NCI-H128 (cell line): ENCODE results near the gene HDAC4.

Source experiments
- DNase-seq: peaks from one replicate; lab custom pipeline; 2025; ENCODE audit not compliant: unreplicated experiment; lab: John Stamatoyannopoulos, UW

The HDAC4 gene

DNA sequence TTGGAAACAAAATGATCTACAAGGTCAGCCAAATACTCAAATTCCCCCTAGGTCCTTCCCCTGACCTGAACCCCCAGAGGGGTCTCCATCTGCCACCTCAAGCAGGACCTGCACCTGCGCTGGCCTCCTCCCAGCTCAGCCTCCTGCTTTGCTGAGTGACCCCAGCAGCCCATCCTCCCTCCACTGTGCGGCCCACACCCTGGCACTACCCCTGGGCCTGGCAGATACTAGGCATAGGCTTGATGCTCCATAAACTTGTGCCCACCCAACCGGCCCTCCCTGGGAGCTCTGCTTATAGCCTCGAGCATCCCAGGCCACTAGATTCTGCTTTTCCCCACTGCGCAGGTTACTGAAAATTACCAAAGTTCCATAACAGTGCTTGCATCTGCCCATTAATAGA lies 156.2 kb downstream of the HDAC4 start:
- no peak for DNase-seq

DNA sequence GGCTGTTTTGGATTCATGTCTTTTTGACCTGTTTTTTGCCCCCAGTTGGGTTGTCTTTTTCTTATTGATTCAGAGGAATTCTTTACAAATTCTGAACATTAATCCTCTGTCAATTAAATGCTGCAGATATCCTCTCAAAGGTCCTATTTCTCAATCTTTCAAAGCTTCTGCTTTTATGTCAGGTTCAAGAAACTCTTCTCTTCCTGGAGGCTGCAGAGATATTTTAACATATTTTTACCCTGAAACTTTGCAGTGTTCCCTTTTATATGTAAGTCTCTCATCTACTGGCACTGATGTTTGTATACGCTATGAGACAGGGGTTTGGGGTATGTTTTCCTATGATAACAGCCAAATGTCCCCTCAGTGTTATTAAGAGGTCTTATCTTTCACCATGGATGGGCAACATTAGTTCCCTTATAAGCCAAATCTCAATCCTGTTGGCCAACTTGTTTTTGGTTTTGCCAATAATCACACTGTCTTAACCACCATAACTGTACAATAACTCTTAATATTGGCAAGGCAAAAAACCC lies 159.3 kb downstream of the HDAC4 start:
- no peak for DNase-seq

DNA sequence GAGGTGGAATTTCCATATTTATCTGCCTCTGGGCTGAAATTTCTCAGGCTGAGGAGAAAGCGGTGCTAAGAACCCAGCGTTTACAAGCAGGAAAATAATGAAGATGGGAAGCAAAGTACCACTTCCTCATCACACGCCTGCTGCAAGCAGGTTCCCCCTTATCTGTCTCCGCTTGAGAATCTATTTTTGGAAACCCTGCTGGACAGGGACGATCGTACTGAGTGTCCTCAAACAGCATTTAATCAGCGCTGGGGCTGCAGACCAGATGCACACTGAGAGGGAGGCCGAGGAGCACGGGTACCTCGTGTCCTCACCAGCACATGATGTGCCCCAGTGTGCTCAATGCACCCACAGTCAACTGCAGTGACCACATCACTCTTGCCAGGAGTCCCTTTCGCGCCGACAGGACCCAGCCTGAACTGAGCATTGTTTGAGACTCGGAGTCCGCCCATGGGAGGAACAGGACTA lies 160.4 kb downstream of the HDAC4 start:
- no peak for DNase-seq

DNA sequence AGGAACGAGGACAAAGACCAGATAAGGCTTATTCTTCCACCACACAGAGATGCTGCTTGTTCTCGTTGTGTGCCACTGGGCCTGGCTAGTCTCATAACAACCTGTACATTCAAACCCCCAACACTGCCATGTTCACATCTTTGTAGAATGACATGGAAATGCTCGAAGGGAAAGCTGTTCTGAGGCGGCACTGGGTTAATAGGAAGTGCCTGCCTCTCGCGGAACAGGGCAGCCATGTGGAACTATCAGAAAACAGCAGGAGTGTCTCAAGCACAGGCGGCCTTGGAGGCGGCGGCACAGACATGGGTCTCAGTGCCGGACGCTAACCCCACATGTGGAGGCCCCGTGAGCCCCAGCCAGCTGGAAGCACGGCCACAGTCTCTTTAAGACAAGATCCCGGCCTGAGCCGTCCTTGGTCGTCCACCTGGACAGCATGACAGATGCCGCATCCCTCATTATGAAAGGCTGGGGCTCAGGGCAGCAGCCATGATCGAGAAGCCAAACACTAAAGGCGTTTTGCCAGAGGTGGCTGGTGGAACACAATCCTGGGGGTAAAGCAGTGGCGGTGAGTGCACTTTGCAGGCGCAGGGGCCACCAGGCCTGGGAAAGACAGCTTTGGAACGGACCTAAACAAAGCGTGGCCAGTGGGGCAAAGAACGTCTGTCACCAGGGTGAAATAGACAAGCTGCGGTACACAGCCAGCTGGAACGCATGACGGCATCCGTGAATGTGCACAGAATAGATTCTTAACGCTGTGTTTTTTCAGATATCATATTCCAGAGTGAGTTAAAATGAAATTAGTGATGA lies 161.0 kb downstream of the HDAC4 start:
- no peak for DNase-seq

DNA sequence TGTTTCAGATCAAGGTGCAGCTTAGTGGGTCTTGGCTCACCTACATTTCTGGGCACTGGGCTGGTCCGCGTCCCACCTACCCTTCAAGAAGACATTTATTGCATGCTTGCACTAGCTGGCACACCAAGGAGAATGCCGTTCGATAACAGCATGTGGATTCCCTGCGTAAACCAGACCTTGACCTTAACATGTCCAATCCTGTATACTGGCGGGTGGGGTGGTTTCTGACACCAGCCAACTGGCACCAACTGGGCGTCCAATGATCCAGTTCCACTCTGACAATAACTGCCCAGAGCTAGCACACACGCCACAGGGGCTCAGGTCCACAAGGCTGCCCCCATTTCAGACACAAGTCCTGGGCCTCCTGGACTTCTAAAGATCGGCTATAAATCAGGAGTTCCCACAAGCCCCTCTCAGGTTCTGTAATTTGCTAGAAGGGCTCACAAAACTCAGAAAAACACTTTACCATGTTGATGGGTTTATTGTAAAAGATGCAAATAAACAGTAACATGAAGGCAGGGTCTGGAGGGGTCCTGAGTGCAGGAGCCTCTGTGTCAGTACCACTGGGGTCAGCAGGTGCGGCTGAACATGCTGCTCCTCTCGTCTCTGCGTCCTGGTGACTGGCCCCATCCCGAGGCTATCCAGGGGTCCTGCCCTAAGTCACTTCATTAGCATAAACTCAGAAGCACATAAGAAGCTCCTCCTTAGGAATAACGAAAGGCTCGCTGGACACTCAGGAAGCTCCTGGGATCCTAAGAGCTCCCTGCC lies 161.8 kb downstream of the HDAC4 start:
- DNase-seq: no peak

DNA sequence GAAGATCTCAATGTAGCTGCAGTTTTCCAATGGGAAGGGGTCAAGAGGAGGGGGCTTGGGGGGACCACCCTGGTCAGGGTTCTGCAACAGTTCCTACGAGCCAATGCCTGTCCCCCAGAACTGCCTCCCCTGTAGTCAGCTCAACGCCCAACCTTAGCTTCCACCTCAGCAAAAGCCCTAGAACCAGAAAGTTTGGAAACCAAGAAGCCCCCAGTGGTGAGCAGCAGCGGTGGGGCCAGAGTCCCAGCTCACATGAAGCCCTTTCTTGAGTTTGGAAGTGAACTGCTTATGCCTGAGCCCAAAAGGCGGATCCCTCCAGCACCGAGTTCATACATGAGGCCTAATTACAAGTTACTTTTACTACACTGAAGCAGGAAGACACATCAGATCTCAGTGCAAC lies 162.4 kb downstream of the HDAC4 start:
- DNase-seq: no peak

DNA sequence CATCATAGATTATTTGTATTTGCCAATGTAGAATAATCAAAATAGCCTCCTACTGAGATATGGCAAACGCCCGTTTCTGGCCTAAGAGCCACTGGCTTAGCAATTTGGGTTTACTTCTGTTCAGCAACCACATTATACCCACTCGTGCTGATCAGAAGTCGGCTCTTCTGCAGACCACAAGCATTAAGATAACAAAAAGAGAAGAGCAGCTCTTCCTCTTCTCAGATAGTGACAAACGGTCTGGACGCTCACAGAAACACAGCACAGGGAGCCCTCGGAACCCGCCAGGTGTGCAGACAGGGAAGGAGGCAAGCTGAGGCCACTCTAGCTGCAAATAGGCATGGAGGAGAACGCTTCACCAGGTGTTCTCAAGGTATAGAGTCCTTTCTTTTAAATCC lies 164.0 kb downstream of the HDAC4 start:
- DNase-seq: no peak

DNA sequence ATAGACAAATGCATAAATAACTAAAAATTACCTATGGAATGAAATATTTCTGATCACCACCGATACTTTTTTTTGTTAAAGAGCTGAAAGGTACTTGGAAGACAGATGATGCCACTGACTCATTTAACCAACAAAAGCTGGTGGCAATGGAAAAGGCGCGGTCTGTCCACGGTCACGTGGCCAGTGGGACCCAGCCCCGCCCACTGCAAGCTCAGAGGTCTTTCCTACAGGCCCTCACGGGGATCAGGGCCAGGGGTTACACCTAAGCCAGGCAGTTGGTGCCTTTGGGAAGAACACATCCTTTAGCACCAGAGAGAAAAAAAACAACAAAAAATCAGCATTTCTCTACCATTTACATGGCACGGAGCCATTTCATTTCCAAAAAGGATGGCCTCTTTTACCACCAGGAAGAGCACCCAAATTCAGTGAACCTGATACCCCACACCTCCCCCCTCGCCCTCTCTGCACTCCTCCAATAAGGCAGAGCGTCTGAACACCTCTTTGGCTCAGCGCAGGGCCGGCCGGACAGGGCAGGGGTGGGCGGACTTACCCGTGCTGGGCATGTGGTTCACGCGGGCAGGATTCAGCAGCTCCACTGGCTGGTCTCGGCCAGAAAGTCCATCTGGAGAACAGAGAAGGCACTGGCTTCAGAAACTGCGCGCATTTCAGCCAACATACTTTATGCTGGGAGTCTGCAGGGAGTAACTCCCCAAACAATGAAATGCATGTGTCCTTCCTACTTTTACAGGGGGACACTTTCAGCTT lies 164.6 kb downstream of the HDAC4 start:
- DNase-seq: no peak

DNA sequence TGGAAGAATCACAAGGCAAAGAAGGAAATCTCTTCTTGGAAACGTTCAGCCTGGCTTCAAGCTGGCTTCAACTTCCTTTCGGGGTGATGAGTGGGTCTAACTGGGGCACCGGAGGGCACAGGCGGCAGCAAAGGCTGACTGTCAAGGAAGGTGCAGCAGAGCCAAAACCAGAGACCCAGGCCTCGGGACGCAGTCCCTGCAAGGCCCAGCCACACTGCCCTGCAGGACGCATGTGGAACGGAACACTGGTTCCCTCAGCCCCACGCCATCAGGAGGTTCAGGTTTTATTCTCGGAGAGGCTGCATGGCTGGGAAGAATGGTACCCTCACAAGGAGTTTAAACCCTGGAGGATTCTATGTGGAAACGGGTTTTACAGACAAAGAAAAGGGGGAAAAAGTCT lies 165.5 kb downstream of the HDAC4 start:
- DNase-seq: no peak

DNA sequence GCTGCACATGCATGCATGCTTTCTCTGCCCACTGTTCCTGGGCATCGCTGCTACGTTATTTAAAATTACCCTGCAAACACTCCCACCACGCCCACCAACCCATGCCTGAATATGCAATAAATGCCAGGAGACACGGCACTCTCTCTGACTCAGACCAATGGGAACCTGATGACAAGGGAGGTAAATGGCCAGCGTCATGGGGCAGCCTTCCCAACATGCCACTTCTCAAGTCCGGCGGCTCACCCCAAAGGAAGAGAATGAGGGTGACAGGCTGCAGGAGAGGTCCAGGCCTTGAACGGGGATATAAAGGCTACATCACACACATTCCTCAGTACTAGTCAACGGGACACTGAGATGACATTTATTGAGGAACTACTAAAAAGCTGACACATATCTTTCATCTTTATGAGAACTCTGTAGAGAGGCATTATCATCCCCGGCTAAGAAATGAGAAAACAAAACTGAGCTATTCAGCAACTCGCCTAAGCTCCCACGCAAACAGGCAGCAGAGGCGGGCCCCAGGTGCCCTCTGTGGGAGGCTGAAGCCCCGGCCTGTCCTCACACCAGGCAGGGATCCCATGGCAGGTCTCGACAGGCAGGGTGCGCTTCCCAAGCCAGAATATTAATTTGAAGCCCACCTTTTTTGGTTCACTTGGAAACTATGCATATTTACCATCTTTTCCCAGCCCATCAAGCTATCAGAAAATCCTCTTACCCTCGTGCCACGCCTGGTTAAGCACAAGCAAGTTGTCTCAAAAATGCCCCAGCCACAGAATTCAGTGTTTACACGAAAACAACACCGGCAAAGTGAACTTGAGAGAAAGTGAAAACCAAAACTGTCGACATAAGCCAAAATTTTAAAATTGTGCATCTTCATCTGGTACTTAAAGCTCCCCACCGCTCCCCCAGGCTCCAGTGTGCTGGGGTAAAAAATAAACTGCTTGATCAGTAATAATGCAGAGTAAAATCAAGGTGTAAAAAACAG lies 166.3 kb downstream of the HDAC4 start:
- no peak for DNase-seq

DNA sequence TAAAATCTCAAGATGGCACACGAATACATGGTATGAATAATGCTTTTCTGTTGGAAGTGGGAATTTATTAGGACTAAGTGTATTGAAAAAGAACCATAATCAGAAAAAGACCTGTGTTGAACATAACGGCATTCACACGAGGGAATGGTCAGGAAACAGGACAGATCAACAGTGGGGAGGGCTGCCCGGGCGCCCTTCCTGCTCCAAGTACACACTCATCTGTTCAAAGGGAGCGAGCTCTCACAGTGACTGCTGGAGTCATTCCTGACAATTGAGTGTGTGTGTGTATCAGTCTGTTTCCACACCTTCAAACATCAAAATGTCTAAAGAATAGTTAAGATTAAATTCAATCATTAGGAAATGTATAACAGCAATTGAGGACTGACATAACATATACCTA lies 167.2 kb downstream of the HDAC4 start:
- DNase-seq: no peak

DNA sequence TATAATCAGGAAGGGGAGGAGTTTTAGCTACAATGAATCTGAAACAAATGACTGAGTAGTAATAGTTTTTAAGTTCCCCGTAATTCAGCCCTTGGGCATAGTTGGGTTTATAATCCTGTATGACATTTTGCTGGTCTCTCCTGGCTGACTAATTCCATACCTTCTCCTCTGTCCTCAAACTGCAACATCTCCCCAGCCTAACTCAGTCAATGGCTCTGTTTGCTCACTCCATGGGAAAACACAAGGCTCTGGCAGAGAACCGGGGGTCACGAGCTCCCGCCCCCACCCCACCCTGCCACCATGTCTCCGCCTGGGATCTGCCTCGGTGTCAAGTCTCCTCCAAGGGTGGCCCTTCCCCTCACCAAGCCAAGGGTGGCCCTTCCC lies 168.6 kb downstream of the HDAC4 start:
- no peak for DNase-seq

DNA sequence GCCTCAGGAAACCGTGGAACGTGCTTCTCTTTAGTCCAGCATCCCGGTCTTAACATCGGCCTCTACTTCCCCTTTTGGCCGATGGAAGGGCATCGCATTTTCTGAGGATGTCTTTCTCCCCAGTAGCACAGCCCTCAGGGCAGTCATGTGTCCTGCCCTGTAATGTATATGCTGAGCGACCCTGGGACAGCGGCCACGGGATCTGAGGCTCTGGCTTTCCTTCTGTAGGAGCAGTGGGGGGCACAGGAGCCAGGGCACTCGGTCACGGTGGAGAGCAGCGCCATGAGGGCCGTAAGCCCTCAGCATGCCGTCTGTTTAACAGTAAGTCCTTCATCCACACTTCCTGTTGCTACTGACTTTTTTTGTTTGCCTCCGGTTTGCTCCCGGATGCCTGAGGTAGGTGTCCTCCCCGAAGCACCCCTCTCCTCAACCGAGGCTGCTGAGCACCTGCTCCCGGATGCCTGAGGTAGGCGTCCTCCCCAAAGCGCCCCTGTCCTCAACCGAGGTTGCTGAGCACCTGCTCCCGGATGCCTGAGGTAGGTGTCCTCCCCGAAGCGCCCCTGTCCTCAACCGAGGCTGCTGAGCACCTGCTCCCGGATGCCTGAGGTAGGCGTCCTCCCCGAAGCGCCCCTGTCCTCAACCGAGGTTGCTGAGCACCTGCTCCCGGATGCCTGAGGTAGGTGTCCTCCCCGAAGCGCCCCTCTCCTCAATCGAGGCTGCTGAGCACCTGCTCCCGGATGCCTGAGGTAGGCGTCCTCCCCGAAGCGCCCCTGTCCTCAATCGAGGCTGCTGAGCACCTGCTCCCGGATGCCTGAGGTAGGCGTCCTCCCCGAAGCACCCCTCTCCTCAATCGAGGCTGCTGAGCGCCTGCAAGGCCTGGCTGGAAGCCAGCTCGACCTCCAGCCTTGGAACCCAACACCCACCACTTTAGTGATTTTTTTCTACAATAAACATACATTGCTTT lies 169.3 kb downstream of the HDAC4 start:
- DNase-seq: no peak

DNA sequence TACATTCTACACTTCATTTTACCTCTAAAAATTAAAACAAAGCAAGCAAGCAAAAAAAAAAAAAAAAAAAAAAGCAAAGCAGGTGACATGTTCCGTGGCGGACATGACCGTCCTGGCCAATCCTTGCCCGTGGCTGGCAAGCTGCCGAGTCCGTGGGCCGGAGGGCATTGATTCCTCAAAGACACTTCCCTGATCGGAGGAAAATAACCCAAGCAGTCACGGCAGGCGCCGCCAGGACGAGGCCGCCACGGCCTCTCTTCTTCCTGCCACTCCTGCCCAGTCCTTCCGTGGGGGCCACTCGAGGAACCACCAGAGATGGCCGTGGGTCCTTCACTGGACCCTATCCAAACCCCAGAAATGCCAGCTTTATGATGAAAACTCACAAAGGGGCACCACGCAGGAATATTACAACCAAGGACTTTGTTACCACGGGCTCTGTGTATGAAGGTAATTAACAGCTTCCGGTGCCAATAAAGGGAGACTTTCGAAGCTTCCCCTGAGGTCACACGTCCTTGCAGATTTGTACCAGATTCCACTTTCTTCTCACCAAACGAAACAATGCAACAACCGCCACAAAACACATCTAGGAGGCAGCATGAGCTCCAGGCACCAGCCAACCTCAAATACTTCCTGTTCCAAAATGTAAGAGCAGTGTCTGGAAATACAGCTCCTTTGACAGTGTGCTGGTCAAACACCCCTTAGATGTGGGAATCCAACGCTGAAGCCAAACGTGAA lies 170.3 kb downstream of the HDAC4 start:
- no peak for DNase-seq

DNA sequence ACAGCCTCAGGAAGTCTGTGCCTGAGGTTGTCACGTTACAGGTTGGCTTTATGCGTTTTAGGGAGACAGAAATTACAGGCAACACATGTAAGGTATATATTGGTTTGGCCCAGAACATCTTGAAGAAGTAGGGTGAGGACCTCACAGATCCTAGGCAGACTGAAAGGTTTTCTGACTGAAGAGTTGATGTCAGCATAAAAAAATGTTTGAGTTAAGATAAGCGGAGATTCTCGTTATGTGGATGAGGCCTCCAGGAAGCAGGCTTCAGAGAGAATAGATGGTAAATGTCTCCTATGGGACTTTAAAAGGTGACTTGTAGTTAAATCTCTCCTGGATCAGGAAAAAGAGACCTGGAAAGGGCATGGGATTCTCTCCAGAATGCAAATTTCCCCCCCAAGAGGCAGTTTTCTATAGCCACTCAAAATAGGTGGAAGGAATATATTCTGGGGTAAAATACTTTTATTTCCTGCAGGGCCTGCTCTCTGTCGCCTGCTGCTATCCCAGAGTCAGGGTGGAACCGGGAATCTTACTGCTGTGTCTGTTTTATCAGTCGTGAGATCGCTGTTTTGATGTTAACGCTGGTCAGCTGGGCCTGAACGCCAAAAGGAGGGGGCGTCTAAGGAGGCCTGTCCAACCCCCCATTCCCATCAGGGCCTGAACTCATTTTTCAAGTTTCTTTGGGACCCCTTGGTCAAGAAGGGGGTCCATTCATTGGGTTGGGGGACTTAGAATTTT lies 171.1 kb downstream of the HDAC4 start:
- no peak for DNase-seq

DNA sequence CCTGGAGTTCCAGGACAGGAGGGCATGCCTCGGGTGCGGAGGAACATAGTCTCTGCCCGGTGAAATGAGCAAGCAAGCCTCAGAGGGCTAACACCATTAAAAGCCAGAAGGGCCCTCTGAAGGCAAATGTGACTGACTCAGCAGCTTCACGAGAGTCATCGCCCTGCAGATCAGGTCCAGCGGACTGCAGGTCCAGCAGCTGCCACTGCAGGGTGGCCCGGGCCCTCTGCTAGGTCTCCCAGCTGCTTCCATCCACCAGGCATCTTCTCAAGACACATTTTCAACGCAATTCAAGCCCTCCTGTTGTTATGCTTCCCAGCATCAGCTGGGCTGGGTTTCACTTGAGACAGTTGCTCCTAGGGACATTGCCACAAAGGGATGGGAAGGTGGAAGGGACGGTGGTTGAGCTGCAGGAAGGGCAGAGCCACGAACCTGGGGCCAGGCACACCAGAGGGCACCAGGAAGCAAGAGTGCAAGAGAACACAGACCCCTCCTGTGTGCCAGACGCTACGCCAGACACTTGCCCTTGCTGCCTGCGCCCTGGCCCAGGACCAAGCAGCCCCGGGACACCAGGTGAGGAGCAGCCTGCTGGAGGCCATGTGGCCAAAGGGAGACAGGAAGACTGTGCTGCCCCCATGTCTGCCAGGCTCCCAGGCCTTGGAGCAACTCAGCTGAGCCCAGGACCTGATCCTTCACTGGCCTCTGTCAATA lies 173.0 kb downstream of the HDAC4 start:
- DNase-seq: no peak
